ENCODE data around the gene CACNG7.

Gene CACNG7

GRCh38 chr19:53969366-53969765 lies 60.3 kb downstream of the CACNG7 start:
- TF ChIP-seq TOX (CRISPR knock-in tag; IDR thresholded peaks at IDR 0.05; ENCODE audit: borderline replicate concordance) = no peak
- no peak for TF ChIP-seq OSR1 (CRISPR knock-in tag; IDR thresholded peaks at IDR 0.05)
- no peak for TF ChIP-seq SNAI2 (CRISPR knock-in tag; IDR thresholded peaks at IDR 0.05)
- no peak for TF ChIP-seq PATZ1 (CRISPR knock-in tag; IDR thresholded peaks at IDR 0.05; ENCODE audit: borderline replicate concordance)
- no peak for TF ChIP-seq ZC3H10 (CRISPR knock-in tag; IDR thresholded peaks at IDR 0.05)
- no peak for TF ChIP-seq PPARA (CRISPR knock-in tag; IDR thresholded peaks at IDR 0.05; ENCODE audit: borderline replicate concordance)
- TF ChIP-seq TCF4 (CRISPR knock-in tag; IDR thresholded peaks at IDR 0.05; ENCODE audit: borderline replicate concordance) = no peak
- TF ChIP-seq ZFP3 (CRISPR knock-in tag; IDR thresholded peaks at IDR 0.05) = no peak
- no peak for TF ChIP-seq ZNF70 (CRISPR knock-in tag; IDR thresholded peaks at IDR 0.05)
- no peak for TF ChIP-seq POU6F1 (CRISPR knock-in tag; IDR thresholded peaks at IDR 0.05; ENCODE audit: borderline replicate concordance, low read depth)
- no peak for TF ChIP-seq CSRNP3 (CRISPR knock-in tag; IDR thresholded peaks at IDR 0.05)
- TF ChIP-seq TSHZ2 (CRISPR knock-in tag; IDR thresholded peaks at IDR 0.05) = no peak
- no peak for TF ChIP-seq ZNF565 (CRISPR knock-in tag; conservative IDR thresholded peaks at IDR 0.05; ENCODE audit: low read depth)
- no peak for TF ChIP-seq CSDC2 (CRISPR knock-in tag; IDR thresholded peaks at IDR 0.05)
- ATAC-seq = no peak

- no peak for ATAC-seq
- TF ChIP-seq CSDC2 (CRISPR knock-in tag; IDR thresholded peaks at IDR 0.05) (no peak), ZNF70 (CRISPR knock-in tag; IDR thresholded peaks at IDR 0.05) (no peak), ZFP3 (CRISPR knock-in tag; IDR thresholded peaks at IDR 0.05) (no peak), CREB5 (CRISPR knock-in tag; IDR thresholded peaks at IDR 0.05; ENCODE audit: low read depth) (no peak), ZNF565 (CRISPR knock-in tag; conservative IDR thresholded peaks at IDR 0.05; ENCODE audit: low read depth) (no peak)
Measured at GRCh38 chr19:53971673-53972072, 62.6 kb downstream of the CACNG7 start.

- peak; percentile 48 for ATAC-seq
- no peak for TF ChIP-seq BACH2 (CRISPR knock-in tag; IDR thresholded peaks at IDR 0.05; ENCODE audit: borderline replicate concordance)
Measured at GRCh38 chr19:53977429-53977990, 68.4 kb downstream of the CACNG7 start.

- TF ChIP-seq TSHZ2 (CRISPR knock-in tag; IDR thresholded peaks at IDR 0.05) (peak; percentile 64; the same call in 1 of the 2 replicates), POU6F1 (CRISPR knock-in tag; IDR thresholded peaks at IDR 0.05; ENCODE audit: borderline replicate concordance, low read depth) (no peak)
- peak; percentile 82 for ATAC-seq
Measured at GRCh38 chr19:53977991-53978731, 69.1 kb downstream of the CACNG7 start.
